Muscle of arm (tissue), 12 donors: ENCODE data around the gene CENPK. TPM values are rescaled to one million over a fixed set of nuclear protein-coding genes. Genes with fewer than 3 reads are reported as not detected.
"Not testable (repeated sequence)": the region's sequence is repeated elsewhere in the genome, so short reads cannot be mapped to it uniquely, and the experiment has no call there.

Experiments
- DNase-seq: peaks from one replicate; pipeline ENCODE4 v3.0.0-alpha.2; 2013
- polyA plus RNA-seq, 12 donors: library from polyadenylated mRNA; unstranded; fragments of 120-200 nt; gene quantifications; one replicate each; pipeline ENCODE4 v1.2.1, GENCODE V29; 2013; ENCODE audit not compliant: insufficient read length in 12 of 12

Gene CENPK
- polyA plus RNA-seq, 12 donors = 5.6 to 33.2 (median 17.1) TPM; not detected in 1

DNA sequence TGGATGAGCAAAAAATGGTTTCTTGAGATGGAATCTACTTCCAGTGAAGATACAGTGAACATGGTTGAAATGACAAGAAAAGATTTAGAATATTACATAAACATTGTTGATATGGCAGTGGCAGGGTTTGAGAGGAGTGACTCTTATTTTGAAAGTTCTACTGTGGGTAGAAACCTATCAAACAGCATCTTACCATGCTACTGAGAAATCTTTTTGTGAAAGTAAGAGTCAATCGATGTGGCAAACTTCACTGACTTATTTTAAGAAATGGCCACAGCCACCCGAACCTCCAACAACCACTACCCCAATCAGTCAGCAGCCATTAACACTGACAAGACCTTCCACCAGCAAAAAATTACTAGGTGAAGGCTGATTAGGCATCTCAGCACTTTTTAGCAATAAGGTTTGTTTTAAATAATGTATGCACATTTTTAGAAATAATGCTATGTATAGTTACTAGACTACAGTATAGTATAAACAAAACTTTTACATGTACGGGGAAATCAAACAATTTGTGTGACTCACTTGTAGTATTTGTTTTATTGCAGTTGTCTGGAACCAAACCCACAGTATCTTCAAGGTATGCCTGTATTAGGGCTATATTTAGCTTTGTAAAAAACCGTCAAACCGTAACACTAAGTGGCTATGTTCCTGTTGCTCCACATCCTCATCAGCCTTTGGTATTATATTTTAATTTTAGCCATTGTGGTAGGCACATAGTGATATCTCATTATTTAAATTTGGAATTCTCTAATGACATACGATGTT, 50.6 kb downstream of the CENPK start:
- no peak for DNase-seq

DNA sequence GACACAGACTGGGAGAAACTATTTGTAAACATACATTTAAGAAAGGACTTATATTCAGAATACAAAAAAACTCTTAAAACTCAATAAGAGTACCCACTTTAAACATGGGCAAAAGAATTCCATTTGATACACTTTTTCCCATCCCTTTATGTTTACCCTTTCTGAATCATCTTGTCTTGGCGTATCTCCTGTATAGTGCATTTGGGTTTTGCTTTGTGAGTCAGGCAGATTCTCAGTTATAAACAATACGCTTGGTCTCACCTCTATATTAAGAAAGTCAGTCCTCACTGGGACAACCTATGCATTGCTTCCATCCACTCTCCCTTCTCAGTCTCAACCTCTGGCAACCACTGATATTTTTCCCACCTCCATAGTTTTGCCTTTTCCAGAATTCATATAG, 54.0 kb downstream of the CENPK start:
- DNase-seq = no peak

DNA sequence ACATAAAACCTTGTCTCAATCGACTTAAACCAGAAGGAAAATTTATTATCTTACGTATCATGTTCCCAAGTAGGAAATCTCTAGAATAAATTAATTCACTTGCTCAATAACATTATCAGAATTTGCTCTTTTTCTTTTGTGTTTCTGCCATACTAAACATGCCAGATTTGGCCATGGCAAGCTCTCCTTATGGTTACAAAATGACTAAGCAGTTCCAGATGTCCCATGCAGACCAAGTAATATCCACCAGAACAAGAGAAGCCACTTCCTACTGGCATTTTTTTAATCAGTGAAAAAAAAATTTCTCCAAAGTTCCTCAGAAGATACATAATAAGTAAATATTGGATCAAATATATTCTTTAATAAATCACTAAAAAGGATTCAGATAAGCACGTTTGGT, 56.0 kb downstream of the CENPK start:
- DNase-seq = no peak

DNA sequence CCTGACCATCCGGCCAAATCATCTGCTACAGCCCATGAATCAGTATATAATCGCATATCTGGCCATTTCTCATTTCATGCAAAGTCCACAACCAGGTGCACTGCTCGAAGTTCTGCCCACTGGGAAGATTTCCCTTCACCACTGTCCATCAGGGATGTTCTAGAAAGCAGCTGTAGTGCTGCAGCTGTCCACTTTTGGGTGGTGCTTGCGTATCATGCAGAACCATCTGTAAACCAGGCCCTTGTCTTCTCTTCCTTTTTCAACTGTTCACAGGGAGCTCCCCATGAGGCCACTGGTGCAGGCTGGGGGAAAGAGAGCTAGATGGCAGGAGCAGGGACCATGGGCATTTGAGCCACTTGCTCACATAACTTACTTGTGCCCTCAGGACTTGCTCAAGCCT, 73.8 kb downstream of the CENPK start:
- no peak for DNase-seq

DNA sequence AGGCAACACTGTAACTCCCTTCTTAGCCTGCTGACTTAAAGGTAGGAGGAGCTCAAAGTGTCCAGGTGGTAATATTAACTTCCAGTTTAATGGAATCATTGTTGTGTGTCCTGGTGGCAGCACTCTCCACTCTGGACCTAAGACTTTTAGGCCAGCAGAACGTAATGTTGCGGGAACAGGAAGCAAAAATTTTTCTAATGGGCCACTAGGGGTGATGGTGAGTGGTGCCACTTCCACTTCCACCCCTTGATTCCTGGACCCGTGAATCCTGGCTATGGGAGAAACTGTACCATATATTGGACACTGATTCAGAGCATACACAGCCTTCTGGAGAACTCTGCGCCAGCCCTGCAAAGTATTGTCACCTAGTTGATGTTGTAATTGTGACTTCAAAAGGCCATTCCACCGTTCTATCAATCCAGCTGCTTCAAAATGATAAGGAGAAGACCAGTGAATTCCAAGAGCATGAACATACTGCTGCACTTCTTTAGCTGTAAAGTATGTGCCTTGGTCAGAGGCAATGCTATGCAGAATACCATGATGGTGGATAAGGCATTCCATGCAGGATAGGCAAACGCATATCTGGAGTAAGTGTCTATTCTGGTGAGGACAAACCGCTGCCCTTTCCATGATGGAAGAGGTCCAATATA, 74.8 kb downstream of the CENPK start:
- DNase-seq = not testable (repeated sequence)

DNA sequence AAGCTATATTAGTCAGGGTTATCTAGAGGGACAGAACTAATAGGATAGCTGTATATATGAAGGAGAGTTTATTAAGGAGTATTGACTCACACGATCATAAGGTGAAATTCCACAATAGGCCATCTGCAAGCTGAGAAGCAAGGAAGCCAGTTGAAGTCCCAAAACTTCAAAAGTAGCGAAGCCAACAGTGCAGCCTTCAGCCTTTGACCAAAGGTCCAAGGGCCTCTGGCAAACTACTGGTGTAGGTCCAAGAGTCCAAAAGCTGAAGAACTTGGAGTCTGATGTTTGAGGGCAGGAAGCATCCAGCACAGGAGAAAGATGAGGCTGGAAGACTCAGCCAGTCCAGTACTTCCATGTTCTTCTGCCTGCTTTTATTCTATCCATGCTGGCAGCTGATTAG, 76.2 kb downstream of the CENPK start:
- not testable (repeated sequence) for DNase-seq

DNA sequence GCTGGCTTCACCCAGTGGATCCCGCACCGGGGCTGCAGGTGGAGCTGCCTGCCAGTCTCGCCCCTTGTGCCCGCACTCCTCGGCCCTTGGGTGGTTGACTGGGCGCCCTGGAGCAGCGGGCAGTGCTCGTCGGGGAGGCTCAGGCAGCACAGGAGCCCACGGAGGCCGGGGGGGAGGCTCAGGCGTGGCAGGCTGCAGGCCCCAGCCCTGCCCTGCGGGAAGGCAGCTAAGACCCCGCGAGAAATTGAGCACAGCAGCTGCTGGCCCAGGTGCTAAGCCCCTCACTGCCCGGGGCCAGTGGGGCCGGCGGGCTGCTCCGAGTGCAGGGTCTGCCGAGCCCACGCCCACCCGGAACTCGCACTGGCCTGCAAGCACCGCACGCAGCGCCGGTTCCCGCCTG, 77.6 kb downstream of the CENPK start:
- no peak for DNase-seq

DNA sequence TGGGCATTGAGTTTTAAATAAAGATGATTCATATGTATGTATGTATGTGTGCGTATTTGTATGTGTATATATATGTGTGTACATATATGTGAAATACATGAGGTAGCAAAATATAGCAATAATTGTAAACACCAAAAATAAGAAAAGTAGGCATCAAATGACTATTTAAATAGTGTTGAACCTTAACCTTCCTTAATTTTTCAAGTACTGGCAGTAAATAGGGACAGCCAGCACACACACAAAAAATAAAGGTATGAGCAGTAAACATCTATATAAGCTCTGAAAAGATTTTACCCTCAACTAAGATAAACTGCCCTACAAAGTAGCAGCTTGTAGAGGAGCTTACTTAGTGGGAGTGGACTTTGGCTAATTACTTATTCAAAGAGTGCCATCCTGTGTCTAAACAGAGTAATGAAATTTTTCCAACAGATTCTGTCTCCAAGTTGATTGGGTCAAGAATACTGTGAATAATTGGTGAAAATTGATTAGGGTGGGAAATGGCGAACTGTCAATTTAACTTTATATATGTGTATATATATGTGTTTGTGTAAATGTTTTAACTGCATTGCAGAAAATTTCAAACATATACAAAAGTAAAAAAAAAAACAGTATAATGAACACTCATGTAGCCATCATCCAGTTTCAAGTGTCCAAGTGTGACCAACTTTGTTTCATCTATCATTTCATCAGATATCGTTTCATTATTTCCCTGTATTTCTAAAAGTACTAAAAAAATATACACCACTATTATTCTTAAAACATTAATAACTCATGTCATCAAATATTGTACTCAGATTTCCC, 79.2 kb downstream of the CENPK start:
- peak; percentile 60 for DNase-seq

DNA sequence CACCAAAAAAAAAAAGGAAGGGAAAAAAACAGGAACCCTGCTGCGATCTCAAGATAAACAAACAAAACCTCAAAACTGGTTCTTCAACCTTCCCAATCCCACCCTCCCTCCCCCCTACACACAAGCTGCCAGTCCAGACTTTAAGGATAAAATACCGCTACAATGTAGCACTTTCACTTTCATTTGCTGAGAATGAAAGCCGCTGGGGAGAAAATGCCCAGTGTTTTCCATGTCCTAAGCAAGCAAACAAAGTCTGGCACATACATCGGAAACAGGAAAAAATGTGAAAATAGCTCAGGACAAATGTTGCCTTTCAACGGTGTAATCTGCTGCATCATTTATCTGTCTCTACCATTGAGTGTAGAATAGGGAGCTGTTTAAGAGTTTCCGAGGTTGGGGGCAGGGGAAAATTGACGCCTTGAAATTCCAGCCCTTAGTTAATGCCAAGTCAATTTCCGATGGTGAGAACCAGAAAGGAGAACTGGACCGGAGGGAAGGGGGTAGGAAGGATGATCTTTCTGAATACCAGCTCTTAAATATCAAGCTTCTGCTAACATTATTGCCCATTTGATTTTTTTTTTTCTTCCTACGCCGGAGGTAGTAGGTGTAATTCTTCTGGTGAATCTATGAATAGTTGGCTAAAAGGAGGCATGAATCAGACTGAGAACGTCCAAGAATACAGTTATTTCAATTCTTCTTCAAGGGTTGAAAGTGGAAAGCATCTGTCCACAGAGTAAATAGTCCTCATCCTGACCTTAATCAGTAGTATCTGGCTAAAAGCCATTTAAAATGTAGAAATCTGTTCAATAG, 80.0 kb downstream of the CENPK start:
- peak; percentile 69 for DNase-seq

DNA sequence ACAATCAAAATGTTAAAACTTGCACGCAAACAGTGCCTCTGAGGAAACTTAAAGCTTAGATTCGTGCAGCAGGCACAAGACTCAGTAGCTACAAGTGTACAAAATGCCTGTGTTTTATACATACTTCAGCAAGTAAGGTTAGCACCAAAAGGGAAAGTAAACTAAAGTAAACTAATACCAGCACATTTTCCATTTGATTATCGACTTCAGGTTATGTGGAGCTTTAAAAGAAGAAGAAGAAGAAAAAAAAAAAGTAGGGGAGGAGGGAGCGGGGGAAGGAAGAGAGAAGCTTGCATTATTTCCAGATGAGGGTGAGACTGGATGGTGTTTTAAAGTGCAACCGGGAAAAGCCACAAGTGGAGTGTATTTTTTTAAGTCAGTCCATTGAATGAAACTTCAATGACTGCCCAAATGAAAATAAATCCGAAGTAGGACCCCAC, 80.7 kb downstream of the CENPK start:
- peak; percentile 57 for DNase-seq

DNA sequence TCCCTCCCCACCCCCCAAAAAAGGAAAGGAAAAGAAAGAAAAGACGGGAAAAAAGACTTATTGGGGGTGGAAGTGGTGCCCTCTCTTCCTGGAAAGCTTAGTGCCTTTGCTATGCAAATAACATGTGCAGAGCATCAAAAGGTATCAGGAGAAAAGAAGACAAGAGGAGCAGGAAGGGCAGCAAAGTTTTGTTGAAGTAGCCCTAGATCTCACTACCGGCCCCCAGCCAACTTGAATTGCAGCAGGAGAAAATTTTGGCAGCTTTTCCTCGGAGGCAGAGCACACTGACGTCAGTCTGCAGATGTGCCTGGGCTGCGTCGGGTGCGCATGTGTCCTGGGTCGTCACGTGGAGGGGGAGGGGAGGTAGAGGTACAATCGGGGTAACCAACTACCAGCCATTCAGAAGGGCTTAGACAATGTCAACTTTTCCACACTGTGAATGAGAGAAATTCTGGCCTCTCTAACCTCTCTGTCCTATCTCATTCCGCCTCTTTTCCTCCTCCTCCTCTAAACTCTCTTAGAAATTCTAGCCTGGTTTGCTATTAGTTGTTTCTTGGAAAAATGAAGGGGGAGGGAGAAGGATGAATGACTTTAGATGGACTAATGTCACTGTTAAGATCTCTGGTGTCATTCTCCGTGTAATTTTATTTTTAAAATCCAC, 81.2 kb downstream of the CENPK start, which contains the start of gene ADAMTS6:
TSS of gene ADAMTS6 (minus strand) at position 286 of the 661 bp plus-strand sequence. CDS start 8,247 bp downstream, outside the sequence.
- peak; percentile 97 for DNase-seq

DNA sequence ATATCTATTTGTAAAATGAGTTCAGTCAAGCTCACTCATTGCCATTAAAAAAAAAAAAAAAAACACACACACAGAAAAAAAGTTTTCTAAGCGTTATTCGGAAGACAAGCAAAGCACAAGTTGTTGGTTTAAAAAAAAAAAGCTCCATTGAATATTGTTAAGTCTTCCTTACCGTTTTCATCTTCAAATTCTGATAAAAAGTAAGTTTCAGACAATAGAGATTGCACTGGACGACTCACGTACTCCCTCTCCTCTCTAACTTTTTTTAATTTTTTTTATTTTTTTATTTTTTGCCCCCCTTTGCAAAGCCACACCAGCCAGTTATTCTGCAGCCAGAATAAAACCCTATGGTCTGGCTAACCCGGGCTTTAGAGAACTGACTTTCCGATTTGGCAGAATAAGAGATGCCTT, 81.8 kb downstream of the CENPK start:
- peak; percentile 45 for DNase-seq

DNA sequence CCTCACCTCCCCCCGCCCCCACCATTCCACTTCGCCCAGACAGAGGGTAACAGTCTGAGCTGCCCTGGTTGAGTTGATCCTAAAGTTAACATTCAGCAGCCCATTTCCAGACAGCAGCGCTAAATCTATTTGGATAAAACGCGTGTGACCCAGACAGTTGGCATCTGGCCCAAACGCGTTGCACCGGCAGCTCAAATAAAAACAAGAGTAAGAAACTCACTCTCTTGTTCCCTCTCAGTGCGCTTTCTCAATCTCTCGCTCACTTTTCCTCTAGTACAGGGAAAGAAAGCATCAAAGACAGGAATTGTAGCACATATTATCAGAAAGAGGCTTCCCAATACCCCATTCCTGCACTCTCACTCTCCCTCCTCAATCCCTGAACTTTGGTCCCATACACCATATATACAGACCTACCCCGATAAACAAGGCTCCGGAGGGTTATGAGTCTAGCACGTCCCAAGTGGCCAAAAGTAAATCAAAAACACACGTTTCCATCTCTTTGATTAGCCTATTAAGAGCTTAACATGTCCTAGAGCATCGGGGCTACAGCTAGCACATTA, 82.6 kb downstream of the CENPK start:
- DNase-seq = peak; percentile 85

DNA sequence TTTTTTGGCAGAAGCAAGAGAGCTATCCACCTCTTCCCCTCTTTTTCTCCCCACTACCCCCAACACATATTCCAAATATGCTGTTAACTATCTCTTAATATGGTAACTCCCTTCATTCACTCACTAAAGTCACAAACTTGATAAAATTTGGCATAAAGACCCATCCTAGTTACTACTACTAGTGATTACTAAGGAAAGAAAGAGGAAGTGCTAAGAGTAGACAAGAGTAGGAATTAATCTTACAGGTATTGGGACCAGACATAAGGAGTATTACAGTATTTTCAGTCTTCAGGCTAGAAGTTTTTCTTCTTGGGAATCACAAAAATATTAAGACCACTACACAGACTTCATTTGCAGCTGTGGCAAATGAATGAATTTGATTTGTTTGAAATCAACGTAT, 83.4 kb downstream of the CENPK start:
- DNase-seq = peak; percentile 0

DNA sequence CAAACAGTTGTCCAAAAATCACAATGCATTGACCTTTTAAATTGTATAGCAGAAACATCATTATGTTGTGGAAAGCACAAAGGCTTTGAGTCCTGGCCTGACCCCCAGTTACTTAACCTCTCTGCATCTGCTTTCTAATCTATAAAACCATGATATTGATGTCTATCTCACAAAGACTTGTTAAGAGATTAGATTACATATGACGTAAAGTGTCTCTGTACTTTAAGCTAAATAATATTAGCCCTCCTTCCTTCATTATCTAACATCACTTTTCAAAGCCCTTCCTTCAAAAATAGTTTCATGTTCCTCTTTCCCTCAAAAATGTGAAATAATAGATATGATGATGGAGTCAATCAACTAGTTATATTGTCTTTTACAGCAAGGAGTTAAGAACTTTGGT, 84.6 kb downstream of the CENPK start:
- no peak for DNase-seq

DNA sequence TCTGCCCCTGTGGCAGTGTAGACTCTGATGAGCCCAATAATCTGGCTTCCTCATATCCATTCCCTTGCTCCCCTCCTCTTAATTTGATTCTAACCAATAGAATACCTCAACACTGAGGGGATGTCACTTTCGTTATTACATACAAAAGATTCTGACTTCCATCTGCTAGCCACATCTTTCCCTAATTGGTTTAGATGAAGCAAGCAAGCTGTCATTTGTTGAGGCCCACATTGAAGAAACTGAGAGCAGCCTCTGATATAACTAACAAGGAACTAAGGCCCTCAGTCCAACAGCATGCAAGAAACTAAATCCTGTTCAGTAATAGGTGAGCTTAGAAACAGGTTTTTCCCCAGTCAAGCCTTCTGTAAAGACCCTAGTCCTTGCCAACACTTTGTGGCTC, 87.1 kb downstream of the CENPK start:
- DNase-seq = no peak

DNA sequence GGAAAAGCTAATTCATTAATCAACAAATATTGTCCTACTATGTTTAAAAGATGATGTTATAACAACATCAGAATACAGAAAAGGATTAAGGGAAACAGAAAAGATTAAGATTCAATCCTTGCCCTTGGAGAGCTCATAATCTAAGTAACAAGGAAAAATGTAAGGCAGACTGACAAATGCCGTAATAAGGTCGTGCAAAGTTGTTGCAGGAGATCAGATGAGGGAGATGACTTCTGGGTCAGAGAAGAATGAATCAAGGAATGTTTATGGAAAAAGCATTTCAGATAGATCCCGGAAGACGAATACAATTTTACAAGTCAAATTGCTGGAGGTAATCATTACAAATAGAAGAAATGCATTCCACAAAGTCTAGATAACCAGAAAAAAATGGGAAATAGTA, 87.6 kb downstream of the CENPK start:
- DNase-seq = no peak

DNA sequence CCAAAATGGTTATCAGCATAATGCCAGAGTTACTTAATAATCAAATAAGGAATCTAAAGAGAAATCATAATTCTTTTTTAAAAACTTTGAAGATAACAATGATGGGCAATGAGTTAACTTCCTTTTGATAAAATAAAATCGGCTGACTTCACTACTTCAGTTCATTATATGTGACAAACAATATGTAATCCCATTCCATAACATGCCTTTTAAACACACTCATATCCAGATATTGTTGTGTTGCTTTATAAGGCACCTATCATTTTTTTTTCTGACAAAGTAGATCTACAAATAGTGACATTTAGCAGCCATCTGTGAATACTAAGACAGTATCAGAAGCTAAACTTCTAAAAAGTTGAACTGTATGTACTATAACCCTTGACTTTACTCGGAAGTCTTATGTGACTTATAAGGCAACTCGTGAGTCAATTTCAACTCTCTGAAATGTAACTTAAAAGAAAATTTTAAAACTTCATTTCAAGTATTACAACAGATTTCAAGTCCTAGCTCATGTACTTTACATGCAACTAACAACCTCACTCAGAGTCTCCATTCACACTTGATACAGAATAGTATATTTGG, 88.7 kb downstream of the CENPK start:
- no peak for DNase-seq

DNA sequence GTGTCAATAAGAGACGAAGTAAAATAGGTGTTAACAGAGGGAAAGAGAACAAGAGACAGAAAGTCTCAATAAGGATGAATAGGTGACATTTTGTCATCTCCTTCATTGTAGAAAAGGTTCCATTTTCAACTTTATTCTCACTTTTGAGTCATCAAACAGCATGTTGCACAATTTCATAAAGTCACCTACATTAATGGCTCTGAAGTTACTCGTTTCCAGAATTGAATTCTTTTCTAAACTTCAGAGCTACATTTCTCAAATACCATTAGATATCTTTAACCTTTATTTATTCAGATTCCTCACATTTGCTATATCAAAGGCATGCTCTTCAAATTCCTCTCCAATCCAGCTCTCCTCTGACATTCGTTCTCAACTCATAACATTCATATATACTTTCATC, 94.3 kb downstream of the CENPK start:
- DNase-seq = no peak
